ENCODE data around the gene SH3RF1.

SH3RF1 gene

GRCh38 chr4:169312690-169313422 is 42.1 kb upstream of the SH3RF1 start:
- Histone ChIP-seq H3K27me3 (ENCODE audit: control insufficient read depth, insufficient read depth, low read length) (no peaks in the 10 kb centered on the region), H3K36me3 (ENCODE audit: control insufficient read depth, insufficient read depth, low read length) (no peaks in the 10 kb centered on the region), H3K4me2 (ENCODE audit: low read length) (no peak overlapping the region), H3K4me1 (no peaks in the 10 kb centered on the region), H3K9me3 (ENCODE audit: control insufficient read depth, low read length) (no peaks in the 10 kb centered on the region), H3K27ac (no peak overlapping the region), H3K4me3 (ENCODE audit: low read depth, low read length) (no peak overlapping the region), H3K79me2 (no peaks in the 10 kb centered on the region), H3K9ac (no peak overlapping the region), H2AFZ (no peak overlapping the region)
- TF ChIP-seq CTCF (IDR thresholded peaks at IDR 0.05) = no peak

- peak; percentile 36 for TF ChIP-seq CTCF (IDR thresholded peaks at IDR 0.05)
- H3K9me3 ChIP-seq (ENCODE audit: control insufficient read depth, low read length) = no peaks in the 10 kb centered on the region
- H3K27ac ChIP-seq = no peak overlapping the region
- H3K36me3 ChIP-seq (ENCODE audit: control insufficient read depth, insufficient read depth, low read length) = no peaks in the 10 kb centered on the region
- H3K79me2 ChIP-seq = no peaks in the 10 kb centered on the region
- no peak overlapping the region for H2AFZ ChIP-seq
- no peaks in the 10 kb centered on the region for H3K4me1 ChIP-seq
- no peaks in the 10 kb centered on the region for H3K27me3 ChIP-seq (ENCODE audit: control insufficient read depth, insufficient read depth, low read length)
- no peak overlapping the region for H3K9ac ChIP-seq
- no peak overlapping the region for H3K4me3 ChIP-seq (ENCODE audit: low read depth, low read length)
- H3K4me2 ChIP-seq (ENCODE audit: low read length) = no peak overlapping the region
These were observed 41.0 kb upstream of the SH3RF1 start for GRCh38 chr4:169311643-169312365.

- Histone ChIP-seq H3K79me2 (no peaks in the 10 kb centered on the region), H3K4me2 (ENCODE audit: low read length) (no peak overlapping the region), H3K9ac (no peak overlapping the region), H3K4me3 (ENCODE audit: low read depth, low read length) (no peak overlapping the region), H3K27me3 (ENCODE audit: control insufficient read depth, insufficient read depth, low read length) (no peaks in the 10 kb centered on the region), H2AFZ (no peak overlapping the region), H3K4me1 (no peaks in the 10 kb centered on the region), H3K36me3 (ENCODE audit: control insufficient read depth, insufficient read depth, low read length) (no peaks in the 10 kb centered on the region), H3K27ac (no peak overlapping the region), H3K9me3 (ENCODE audit: control insufficient read depth, low read length) (no peaks in the 10 kb centered on the region)
- no peak for TF ChIP-seq CTCF (IDR thresholded peaks at IDR 0.05)
These were observed 38.7 kb upstream of the SH3RF1 start for GRCh38 chr4:169309326-169309967.

DNA sequence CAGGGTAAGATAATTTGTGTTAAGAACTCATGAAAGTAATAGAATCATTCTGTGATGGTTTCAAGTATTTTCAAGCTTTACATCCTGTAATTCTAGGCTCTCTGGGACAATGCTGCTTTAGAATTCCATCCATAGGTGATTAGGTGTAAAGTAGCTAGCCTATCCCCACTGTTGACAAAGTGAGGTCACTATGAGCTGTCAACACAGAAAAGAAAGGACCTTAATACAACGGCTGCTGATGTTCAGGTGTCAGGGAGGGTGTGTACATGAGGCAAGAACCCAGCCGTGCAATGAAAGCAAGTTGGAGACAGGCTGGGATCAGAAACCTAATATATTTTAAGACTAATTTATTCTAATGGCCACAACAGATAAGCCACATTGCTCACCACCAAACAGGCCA is 36.8 kb upstream of the SH3RF1 start:
- no peaks in the 10 kb centered on the region for H3K27me3 ChIP-seq (ENCODE audit: control insufficient read depth, insufficient read depth, low read length)
- H3K4me3 ChIP-seq (ENCODE audit: low read depth, low read length) = no peak overlapping the region
- no peaks in the 10 kb centered on the region for H3K36me3 ChIP-seq (ENCODE audit: control insufficient read depth, insufficient read depth, low read length)
- H2AFZ ChIP-seq = no peak overlapping the region
- no peaks in the 10 kb centered on the region for H3K79me2 ChIP-seq
- H3K27ac ChIP-seq = no peak overlapping the region
- H3K9ac ChIP-seq = no peak overlapping the region
- no peaks in the 10 kb centered on the region for H3K9me3 ChIP-seq (ENCODE audit: control insufficient read depth, low read length)
- H3K4me2 ChIP-seq (ENCODE audit: low read length) = no peak overlapping the region
- TF ChIP-seq CTCF (IDR thresholded peaks at IDR 0.05) = no peak
- H3K4me1 ChIP-seq = no peaks in the 10 kb centered on the region
